PC-9 (cell line): ENCODE measurements around the gene DOCK11.

Experiments
- EZH2 ChIP-seq: fragments of 200-600 bp; sonication (generic); IDR thresholded peaks from 2 replicates; pipeline ENCODE4 v1.8.0; 2017; ENCODE audit warnings: antibody characterized with exemption, low read depth
- TF ChIP-seq, protein P1 (sequence below): fragments of 200-600 bp; sonication (generic); conservative IDR thresholded peaks from 2 replicates; pipeline ENCODE4 v1.6.1; 2017; ENCODE audit warnings: mixed run types, antibody characterized with exemption, mild to moderate bottlenecking, moderate library complexity

DNA sequence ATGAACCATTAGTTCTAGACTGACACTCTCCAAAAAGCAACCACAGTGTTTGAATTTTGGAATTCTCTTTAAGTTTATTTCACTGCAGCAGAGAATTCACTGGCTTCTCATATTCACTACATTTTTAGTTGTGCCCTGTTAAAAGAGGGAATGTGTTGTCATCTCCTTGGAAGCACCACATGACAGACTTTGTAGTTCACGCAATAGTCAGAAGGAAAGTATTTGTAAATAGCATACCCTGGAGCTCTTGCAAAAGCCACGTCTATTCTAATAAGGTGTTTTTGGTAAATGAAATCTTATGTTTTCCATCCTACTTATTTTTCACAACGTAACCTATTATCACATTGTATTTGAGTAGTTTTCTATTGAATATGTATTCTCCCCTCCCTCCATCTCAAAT, 25.8 kb downstream of the DOCK11 start:
- TF ChIP-seq EZH2, result no peak
- TF ChIP-seq, protein P1, sequence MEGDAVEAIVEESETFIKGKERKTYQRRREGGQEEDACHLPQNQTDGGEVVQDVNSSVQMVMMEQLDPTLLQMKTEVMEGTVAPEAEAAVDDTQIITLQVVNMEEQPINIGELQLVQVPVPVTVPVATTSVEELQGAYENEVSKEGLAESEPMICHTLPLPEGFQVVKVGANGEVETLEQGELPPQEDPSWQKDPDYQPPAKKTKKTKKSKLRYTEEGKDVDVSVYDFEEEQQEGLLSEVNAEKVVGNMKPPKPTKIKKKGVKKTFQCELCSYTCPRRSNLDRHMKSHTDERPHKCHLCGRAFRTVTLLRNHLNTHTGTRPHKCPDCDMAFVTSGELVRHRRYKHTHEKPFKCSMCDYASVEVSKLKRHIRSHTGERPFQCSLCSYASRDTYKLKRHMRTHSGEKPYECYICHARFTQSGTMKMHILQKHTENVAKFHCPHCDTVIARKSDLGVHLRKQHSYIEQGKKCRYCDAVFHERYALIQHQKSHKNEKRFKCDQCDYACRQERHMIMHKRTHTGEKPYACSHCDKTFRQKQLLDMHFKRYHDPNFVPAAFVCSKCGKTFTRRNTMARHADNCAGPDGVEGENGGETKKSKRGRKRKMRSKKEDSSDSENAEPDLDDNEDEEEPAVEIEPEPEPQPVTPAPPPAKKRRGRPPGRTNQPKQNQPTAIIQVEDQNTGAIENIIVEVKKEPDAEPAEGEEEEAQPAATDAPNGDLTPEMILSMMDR, result no peak
